Natural killer cell (primary cell): Measurements from ENCODE around the gene REV1. TPM values are rescaled to one million over a fixed set of nuclear protein-coding genes. Genes with fewer than 3 reads are reported as not detected.

ENCODE experiments used
- ATAC-seq, 3 donors: fragments of 150-1000 bp in 2 of 3; fragments of 200-7000 bp in 1 of 3; cut with Tn5 transposase; 1 replicate in 1 of 3; 2 replicates in 2 of 3; pipeline ENCODE4 v1.10.0; 2021; ENCODE audit warnings: mild to moderate bottlenecking in 2 of 3, moderate library complexity in 2 of 3
- DNase-seq, 2 donors: peaks; one replicate each; pipeline versions ENCODE4 v3.0.0 to v3.0.0-alpha.2; 2013 to 2021; ENCODE audit warnings: mixed read lengths in 1 of 2
- H3K27ac ChIP-seq: one replicate; pipeline ENCODE4 v1.5.1; 2013; ENCODE audit warnings: mild to moderate bottlenecking, low read length
- H3K27me3 ChIP-seq: one replicate; pipeline ENCODE4 v1.6.1; 2013; ENCODE audit warnings: low read length; ENCODE audit not compliant: control insufficient read depth, insufficient read depth
- H3K36me3 ChIP-seq: one replicate; pipeline ENCODE4 v1.6.1; 2013; ENCODE audit warnings: low read length; ENCODE audit not compliant: control insufficient read depth, insufficient read depth
- H3K4me1 ChIP-seq: one replicate; pipeline ENCODE4 v1.6.1; 2013; ENCODE audit warnings: low read length; ENCODE audit not compliant: control insufficient read depth, insufficient read depth
- H3K4me3 ChIP-seq: one replicate; pipeline ENCODE4 v1.5.1; 2013; ENCODE audit warnings: low read length
- H3K9me3 ChIP-seq: one replicate; pipeline ENCODE4 v1.6.1; 2013; ENCODE audit warnings: low read length; ENCODE audit not compliant: control insufficient read depth, insufficient read depth
- H3K27ac Mint-ChIP-seq, 2 donors: one replicate each; pipeline ENCODE4 v1.8.0; 2022; ENCODE audit warnings: mild to moderate bottlenecking in 2 of 2, mixed read lengths in 2 of 2, moderate library complexity in 1 of 2
- H3K27me3 Mint-ChIP-seq, 2 donors: one replicate each; pipeline ENCODE4 v1.8.0; 2022; ENCODE audit warnings: low read depth in 2 of 2, mixed read lengths in 2 of 2
- H3K36me3 Mint-ChIP-seq: one replicate; pipeline ENCODE4 v1.8.0; 2022; ENCODE audit warnings: mixed read lengths
- H3K4me1 Mint-ChIP-seq, 2 donors: one replicate each; pipeline ENCODE4 v1.8.0; 2022; ENCODE audit warnings: mixed read lengths in 2 of 2
- H3K4me3 Mint-ChIP-seq: one replicate; pipeline ENCODE4 v1.8.0; 2022; ENCODE audit warnings: mild to moderate bottlenecking, moderate library complexity, mixed read lengths
- H3K9me3 Mint-ChIP-seq, 2 donors: one replicate each; pipeline ENCODE4 v1.8.0; 2022; ENCODE audit warnings: mixed read lengths in 2 of 2
- WGBS: methylation state at CpG from one replicate; pipeline ENCODE4 v1.1.7; 2013; ENCODE audit warnings: missing lambda C conversion rate; ENCODE audit not compliant: insufficient coverage; 5-methylcytosine and 5-hydroxymethylcytosine counted together
- intact Hi-C: fragments of 100-400 bp; cut with micrococcal nuclease; formaldehyde crosslinking; loops from one replicate; pipeline ENCODE4 v1.14.2; 2022
- total RNA-seq, 4 donors: library from RNA; stranded (reverse); fragments of 120-200 nt in 1 of 4; gene quantifications; one replicate each; pipeline versions ENCODE4 v1.2.3 to v1.2.4, GENCODE V29; 2013 to 2022
- TF ChIP-seq, protein P1 (sequence below): fragments of 200-600 bp; IDR thresholded peaks from one replicate; pipeline ENCODE4 v1.8.0; 2022; ENCODE audit warnings: antibody characterized with exemption

Gene REV1
- total RNA-seq, 3 donors from 2014 or later (not counting 1 experiment from before 2014, with no cell fraction given) = 34.7 to 49.1 (median 38.5) TPM

DNA sequence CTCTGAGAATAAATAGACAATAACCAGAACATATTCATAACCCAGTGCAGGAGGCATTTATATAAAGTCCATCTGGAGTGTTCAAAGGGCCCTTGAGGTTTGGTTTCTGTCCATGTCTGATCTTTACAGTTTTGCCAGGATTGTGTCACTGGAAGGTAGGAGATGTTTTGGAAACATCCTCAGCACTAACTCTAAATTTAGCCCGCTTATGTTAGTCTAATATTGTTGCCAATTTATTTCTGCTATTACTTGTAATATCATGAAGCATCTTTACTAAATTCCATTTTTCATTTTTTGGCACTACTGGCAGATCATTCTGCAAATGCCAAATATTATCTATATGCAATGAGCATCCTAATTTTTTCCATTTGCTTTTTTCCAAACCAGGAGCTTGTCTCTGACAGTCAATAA lies 22.4 kb upstream of the REV1 start:
- intact Hi-C loops = no loop called here
- Histone ChIP-seq H3K27me3 (no peaks in the 10 kb centered on the region), H3K4me3 (no peak overlapping the region), H3K9me3 (no peaks in the 10 kb centered on the region), H3K4me1 (no peaks in the 10 kb centered on the region), H3K27ac (no peak overlapping the region), H3K36me3 (no peaks in the 10 kb centered on the region)
- no peak overlapping the region for H3K4me3 Mint-ChIP-seq
- no peaks in the 10 kb centered on the region for H3K27me3 Mint-ChIP-seq
- no peaks in the 10 kb centered on the region for H3K9me3 Mint-ChIP-seq
- TF ChIP-seq, protein P1, sequence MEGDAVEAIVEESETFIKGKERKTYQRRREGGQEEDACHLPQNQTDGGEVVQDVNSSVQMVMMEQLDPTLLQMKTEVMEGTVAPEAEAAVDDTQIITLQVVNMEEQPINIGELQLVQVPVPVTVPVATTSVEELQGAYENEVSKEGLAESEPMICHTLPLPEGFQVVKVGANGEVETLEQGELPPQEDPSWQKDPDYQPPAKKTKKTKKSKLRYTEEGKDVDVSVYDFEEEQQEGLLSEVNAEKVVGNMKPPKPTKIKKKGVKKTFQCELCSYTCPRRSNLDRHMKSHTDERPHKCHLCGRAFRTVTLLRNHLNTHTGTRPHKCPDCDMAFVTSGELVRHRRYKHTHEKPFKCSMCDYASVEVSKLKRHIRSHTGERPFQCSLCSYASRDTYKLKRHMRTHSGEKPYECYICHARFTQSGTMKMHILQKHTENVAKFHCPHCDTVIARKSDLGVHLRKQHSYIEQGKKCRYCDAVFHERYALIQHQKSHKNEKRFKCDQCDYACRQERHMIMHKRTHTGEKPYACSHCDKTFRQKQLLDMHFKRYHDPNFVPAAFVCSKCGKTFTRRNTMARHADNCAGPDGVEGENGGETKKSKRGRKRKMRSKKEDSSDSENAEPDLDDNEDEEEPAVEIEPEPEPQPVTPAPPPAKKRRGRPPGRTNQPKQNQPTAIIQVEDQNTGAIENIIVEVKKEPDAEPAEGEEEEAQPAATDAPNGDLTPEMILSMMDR = no peak
- no peaks in the 10 kb centered on the region for H3K36me3 Mint-ChIP-seq
- DNase-seq = no peak
- WGBS = no CpG with 5 or more reads among the region's 1 CpG
- no peaks in the 10 kb centered on the region for H3K4me1 Mint-ChIP-seq
- no peak for ATAC-seq
- H3K27ac Mint-ChIP-seq = no peak overlapping the region

DNA sequence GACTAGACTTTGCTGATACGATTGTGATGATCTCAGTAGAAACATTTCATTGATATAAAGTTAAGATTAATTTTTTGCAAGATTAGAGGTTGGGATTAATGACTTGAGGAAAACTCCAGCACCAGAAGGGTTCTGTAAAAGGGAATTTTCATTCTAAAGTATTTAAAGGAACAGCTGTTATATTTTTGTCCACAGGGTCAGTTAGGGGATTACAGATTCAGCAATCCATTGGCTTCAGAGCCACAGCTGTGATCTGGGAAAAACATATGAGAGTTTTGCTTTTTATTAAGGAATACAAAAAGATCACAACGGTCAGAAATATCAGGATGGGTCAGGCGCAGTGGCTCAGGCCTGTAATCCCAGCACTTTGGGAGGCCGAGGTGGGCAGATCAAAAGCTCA lies 19.6 kb upstream of the REV1 start:
- Histone ChIP-seq H3K9me3 (no peaks in the 10 kb centered on the region), H3K27ac (no peak overlapping the region), H3K36me3 (no peaks in the 10 kb centered on the region), H3K4me1 (no peaks in the 10 kb centered on the region), H3K4me3 (no peak overlapping the region), H3K27me3 (no peaks in the 10 kb centered on the region)
- no peaks in the 10 kb centered on the region for H3K9me3 Mint-ChIP-seq
- H3K27me3 Mint-ChIP-seq = peaks cover 5 to 6% of the 10 kb centered on the region in 2 donors
- WGBS = 95% methylated on average over 4 of the region's 4 CpGs
- H3K4me1 Mint-ChIP-seq = no peaks in the 10 kb centered on the region
- no peaks in the 10 kb centered on the region for H3K36me3 Mint-ChIP-seq
- DNase-seq (no peak), ATAC-seq (no peak)
- intact Hi-C loops = no loop called here
- H3K4me3 Mint-ChIP-seq = no peak overlapping the region
- H3K27ac Mint-ChIP-seq = no peak overlapping the region
- TF ChIP-seq, protein P1 = no peak

DNA sequence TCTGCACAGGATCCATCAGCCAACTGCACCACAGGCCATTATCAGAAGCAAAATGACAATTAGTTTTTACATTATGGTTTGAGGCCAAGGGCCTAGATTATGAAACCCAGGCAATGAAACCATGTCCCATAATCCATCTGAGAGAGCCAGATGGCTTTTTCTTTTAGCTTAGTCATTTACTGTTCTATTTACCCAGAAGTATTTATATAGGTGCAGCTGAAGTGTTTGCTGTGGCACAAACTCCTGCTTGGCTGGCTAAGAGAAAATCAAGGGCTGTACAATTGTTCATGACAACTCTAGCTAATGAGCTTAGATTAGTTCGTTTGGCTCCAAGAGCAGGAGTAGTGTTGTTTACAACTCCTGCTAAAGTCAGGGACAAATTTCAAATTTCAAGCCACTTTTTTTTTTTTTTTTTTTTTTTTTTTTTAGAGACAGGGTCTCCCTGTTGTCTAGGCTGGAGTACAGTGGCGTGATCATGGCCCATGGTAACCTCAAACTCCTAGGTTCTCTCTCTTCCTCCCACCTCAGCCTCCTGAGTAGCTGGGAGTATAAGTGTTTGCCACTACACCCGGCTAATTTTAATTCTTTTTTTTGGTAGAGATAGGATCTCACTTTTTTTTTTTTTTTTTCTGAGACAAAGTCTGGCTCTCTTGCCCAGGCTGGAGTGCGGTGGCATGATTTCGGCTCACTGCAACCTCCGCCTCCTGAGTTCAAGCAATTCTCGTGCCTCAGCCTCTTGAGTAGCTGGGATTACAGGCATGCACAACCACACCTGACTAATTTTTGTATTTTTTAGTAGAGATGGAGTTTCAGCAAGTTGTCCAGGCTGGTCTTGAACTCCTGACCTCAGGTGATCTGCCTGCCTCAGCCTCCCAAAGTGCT lies 18.4 kb upstream of the REV1 start:
- no peak for DNase-seq
- no peaks in the 10 kb centered on the region for H3K36me3 ChIP-seq

More for the DNA sequence above, 18.4 kb upstream of the REV1 start:
- Histone ChIP-seq H3K4me3 (no peak overlapping the region), H3K27ac (no peak overlapping the region), H3K9me3 (no peaks in the 10 kb centered on the region), H3K4me1 (no peaks in the 10 kb centered on the region), H3K27me3 (no peaks in the 10 kb centered on the region)
- TF ChIP-seq, protein P1 = no peak
- intact Hi-C loops = no loop called here
- ATAC-seq = no peak
- Mint-ChIP-seq H3K4me1 (no peaks in the 10 kb centered on the region), H3K4me3 (no peak overlapping the region), H3K27ac (no peak overlapping the region), H3K9me3 (no peaks in the 10 kb centered on the region), H3K36me3 (no peaks in the 10 kb centered on the region), H3K27me3 (peaks cover 6 to 10% of the 10 kb centered on the region in 2 donors)
- WGBS = 86% methylated on average over 5 of the region's 7 CpGs
